RWPE2 (cell line): Measurements from ENCODE around the gene SPATA31E1.

Experiments
- ATAC-seq: fragments of 200-7000 bp; cut with Tn5 transposase; 3 replicates; pipeline ENCODE4 v1.9.1; 2021; ENCODE audit warnings: low read depth
- DNase-seq: peaks from one replicate; pipeline ENCODE4 v3.0.0-alpha.2; 2020; ENCODE audit warnings: low spot score
- H3K27ac ChIP-seq: fragments of 450-650 bp; 2 replicates; pipeline ENCODE4 v1.5.1; 2017; ENCODE audit warnings: mild to moderate bottlenecking; ENCODE audit not compliant: poor library complexity, severe bottlenecking
- H3K27me3 ChIP-seq: fragments of 250-450 bp; sonication (Bioruptor Pico); 2 replicates; pipeline ENCODE4 v1.5.1; 2021; ENCODE audit warnings: mild to moderate bottlenecking, moderate library complexity; ENCODE audit not compliant: insufficient read depth, poor library complexity, severe bottlenecking
- H3K36me3 ChIP-seq: fragments of 250-450 bp; sonication (Bioruptor Pico); 2 replicates; pipeline ENCODE4 v1.5.1; 2020; ENCODE audit warnings: low read depth, mild to moderate bottlenecking, moderate library complexity
- H3K4me1 ChIP-seq: fragments of 250-450 bp; sonication (Bioruptor Pico); 2 replicates; pipeline ENCODE4 v1.5.1; 2021; ENCODE audit warnings: mild to moderate bottlenecking, moderate library complexity; ENCODE audit not compliant: insufficient read depth, poor library complexity, severe bottlenecking
- H3K4me3 ChIP-seq: fragments of 250-450 bp; sonication (Bioruptor Pico); 2 replicates; pipeline ENCODE4 v1.5.1; 2021; ENCODE audit warnings: mild to moderate bottlenecking, moderate library complexity; ENCODE audit not compliant: severe bottlenecking
- H3K9me3 ChIP-seq: fragments of 250-450 bp; sonication (Bioruptor Pico); 2 replicates; pipeline ENCODE4 v1.5.1; 2021; ENCODE audit warnings: mild to moderate bottlenecking, moderate library complexity; ENCODE audit not compliant: severe bottlenecking
- TF ChIP-seq, protein P1 (sequence below): fragments of 450-650 bp; IDR thresholded peaks from one replicate; pipeline ENCODE4 v1.5.1; 2017; ENCODE audit warnings: mild to moderate bottlenecking, moderate library complexity; ENCODE audit not compliant: poor library complexity, severe bottlenecking

SPATA31E1 gene

DNA sequence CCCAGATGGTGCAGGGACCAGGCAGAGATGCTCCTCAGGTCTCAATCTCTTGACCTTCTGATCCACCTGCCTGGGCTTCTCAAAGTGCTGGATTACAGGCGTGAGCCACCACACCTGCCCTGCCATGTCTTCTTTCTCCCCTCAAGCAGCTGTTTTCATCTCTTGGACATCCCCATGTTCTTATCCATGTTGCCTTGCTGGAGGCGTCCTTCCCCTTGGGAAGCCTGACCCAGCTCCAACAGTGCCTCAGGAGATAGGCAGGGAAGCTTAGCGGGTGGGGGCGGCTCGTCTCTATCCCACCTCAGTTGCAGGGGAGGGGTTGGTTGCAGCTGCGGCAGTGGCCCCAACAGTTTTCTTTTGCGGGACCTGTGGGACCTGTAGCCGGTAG lies 24.7 kb upstream of the SPATA31E1 start:
- peaks cover 6% of the 10 kb centered on the region for H3K9me3 ChIP-seq
- no peak overlapping the region for H3K4me3 ChIP-seq
- no peak for DNase-seq
- no peaks in the 10 kb centered on the region for H3K36me3 ChIP-seq
- H3K27me3 ChIP-seq = no peaks in the 10 kb centered on the region
- ATAC-seq = no peak
- H3K4me1 ChIP-seq = peaks cover 4% of the 10 kb centered on the region
- TF ChIP-seq, protein P1, sequence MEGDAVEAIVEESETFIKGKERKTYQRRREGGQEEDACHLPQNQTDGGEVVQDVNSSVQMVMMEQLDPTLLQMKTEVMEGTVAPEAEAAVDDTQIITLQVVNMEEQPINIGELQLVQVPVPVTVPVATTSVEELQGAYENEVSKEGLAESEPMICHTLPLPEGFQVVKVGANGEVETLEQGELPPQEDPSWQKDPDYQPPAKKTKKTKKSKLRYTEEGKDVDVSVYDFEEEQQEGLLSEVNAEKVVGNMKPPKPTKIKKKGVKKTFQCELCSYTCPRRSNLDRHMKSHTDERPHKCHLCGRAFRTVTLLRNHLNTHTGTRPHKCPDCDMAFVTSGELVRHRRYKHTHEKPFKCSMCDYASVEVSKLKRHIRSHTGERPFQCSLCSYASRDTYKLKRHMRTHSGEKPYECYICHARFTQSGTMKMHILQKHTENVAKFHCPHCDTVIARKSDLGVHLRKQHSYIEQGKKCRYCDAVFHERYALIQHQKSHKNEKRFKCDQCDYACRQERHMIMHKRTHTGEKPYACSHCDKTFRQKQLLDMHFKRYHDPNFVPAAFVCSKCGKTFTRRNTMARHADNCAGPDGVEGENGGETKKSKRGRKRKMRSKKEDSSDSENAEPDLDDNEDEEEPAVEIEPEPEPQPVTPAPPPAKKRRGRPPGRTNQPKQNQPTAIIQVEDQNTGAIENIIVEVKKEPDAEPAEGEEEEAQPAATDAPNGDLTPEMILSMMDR = no peak
- no peak overlapping the region for H3K27ac ChIP-seq

DNA sequence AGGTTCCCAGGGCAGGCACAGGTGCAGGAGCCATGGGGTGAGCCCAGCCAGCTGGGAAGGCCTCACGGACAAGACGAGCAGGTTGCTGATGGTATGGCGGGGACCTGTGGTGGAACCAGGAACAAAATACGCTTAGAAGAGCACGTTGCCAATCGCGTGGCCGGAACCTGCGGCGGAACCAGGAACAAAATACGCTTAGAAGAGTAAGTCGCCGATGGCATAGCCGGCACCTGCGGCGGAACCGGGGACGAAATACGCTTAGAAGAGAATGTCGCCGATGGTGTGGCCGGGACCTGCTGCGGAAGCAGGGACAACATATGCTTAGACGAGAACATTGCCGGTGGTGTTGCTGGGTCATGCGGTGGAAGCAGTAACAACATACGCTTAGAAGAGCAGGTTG lies 23.5 kb upstream of the SPATA31E1 start:
- ATAC-seq = no peak
- H3K9me3 ChIP-seq = peaks cover 6% of the 10 kb centered on the region

GRCh38 chr9:87859786-87860185 lies 22.9 kb upstream of the SPATA31E1 start:
- H3K4me3 ChIP-seq = no peak overlapping the region
- H3K27ac ChIP-seq = no peak overlapping the region
- H3K36me3 ChIP-seq = no peaks in the 10 kb centered on the region
- DNase-seq (no peak), ATAC-seq (no peak)
- H3K4me1 ChIP-seq = peaks cover 8% of the 10 kb centered on the region
- peaks cover 6% of the 10 kb centered on the region for H3K9me3 ChIP-seq
- TF ChIP-seq, protein P1 = no peak
- H3K27me3 ChIP-seq = no peaks in the 10 kb centered on the region

More for the DNA sequence above, 23.5 kb upstream of the SPATA31E1 start:
- TF ChIP-seq, protein P1 = no peak
- H3K36me3 ChIP-seq = no peaks in the 10 kb centered on the region
- peaks cover 8% of the 10 kb centered on the region for H3K4me1 ChIP-seq
- no peak overlapping the region for H3K4me3 ChIP-seq
- no peak overlapping the region for H3K27ac ChIP-seq
- DNase-seq = no peak
- no peaks in the 10 kb centered on the region for H3K27me3 ChIP-seq

DNA sequence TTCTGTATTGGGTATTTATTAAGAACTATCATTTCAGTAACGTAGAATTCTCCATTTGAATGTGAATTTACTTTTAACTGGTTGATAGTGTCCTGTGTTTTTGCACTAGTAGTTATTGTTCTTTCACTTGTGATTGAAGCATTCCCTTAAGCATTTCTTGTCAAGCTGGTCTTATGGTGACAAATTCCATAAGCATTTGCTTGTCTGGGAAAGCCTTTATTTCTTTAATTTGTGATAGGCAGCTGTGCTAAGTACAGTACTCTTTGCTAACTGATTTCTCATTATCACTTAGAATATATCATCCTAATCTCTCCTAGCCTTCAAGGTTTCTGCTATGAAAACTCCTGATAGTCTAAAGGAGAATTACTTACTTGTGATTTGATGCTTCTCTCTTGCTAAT lies 21.3 kb upstream of the SPATA31E1 start:
- Histone ChIP-seq H3K4me3 (no peak overlapping the region), H3K36me3 (no peaks in the 10 kb centered on the region), H3K27me3 (no peaks in the 10 kb centered on the region), H3K27ac (no peak overlapping the region), H3K4me1 (peaks cover 8% of the 10 kb centered on the region), H3K9me3 (peaks cover 6% of the 10 kb centered on the region)
- ATAC-seq = no peak
- DNase-seq = no peak
- TF ChIP-seq, protein P1 = no peak

DNA sequence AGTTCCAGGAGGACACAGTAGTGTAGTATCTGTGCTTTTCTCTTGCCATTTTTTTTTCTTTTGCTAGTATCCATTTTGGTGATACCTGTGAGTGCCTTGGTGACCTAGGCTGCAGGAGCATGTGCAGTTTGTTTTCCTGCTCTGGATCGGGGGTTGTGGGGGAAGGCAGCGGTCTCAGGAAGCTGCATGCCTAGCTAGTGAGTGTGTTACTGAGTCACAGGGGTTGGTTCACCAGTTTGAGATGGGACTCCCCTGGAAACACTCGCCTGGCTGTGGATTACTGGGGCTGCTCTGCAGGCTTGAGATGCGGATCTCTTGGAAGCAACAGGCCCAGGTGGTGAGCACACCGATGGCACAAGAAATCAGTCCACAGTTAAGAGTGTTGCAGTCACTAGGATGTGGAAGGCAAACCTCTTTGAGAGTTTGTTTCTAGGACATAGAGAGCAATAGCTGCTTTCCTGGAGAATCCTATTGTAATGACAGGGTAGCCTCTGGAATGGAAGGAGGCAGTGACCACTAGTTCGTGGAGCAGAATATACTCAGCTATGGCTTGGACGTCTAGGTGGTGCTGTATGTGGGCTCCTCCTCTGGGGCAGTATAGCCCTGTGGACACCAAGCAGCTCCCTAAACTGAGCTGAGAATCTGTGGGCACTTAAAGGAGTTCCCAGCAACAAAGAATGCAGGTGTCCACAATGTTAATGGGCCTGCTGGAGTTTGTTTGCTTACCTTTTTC lies 20.0 kb upstream of the SPATA31E1 start:
- TF ChIP-seq, protein P1 = no peak
- Histone ChIP-seq H3K27ac (peak overlapping the region; percentile 55), H3K4me1 (peaks cover 8% of the 10 kb centered on the region), H3K27me3 (no peaks in the 10 kb centered on the region), H3K9me3 (peaks cover 6% of the 10 kb centered on the region), H3K36me3 (no peaks in the 10 kb centered on the region), H3K4me3 (no peak overlapping the region)
- ATAC-seq (peak; percentile 99), DNase-seq (no peak)
